ENCODE results near the gene BCL2L13. TPM values are rescaled to one million over a fixed set of nuclear protein-coding genes. Genes with fewer than 3 reads are reported as not detected.

The BCL2L13 gene
- total RNA-seq, 2 donors from 2014 or later = 56.5 to 64.1 TPM

DNA sequence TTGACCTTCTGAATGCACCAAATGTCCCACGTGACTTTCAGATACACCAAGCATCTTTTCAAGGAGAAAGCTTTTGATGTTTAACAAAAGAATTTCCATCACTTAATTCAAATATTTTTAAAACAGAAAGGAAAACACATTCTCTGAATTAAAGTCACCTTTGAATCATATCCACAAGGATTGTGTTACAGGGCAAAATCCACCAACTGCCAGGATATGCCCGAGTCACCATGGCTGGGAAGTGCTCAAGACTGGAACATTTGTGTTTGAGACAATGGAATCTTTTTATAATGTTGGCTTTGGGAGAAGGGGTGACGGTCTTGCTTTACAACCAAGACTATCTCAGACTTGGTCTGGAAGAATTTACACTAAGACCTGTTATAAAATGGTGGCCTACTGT is 94.9 kb downstream of the BCL2L13 start:
- TF ChIP-seq, protein P1, sequence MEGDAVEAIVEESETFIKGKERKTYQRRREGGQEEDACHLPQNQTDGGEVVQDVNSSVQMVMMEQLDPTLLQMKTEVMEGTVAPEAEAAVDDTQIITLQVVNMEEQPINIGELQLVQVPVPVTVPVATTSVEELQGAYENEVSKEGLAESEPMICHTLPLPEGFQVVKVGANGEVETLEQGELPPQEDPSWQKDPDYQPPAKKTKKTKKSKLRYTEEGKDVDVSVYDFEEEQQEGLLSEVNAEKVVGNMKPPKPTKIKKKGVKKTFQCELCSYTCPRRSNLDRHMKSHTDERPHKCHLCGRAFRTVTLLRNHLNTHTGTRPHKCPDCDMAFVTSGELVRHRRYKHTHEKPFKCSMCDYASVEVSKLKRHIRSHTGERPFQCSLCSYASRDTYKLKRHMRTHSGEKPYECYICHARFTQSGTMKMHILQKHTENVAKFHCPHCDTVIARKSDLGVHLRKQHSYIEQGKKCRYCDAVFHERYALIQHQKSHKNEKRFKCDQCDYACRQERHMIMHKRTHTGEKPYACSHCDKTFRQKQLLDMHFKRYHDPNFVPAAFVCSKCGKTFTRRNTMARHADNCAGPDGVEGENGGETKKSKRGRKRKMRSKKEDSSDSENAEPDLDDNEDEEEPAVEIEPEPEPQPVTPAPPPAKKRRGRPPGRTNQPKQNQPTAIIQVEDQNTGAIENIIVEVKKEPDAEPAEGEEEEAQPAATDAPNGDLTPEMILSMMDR (IDR thresholded peaks at IDR 0.05) = no peak
- H3K27me3 ChIP-seq = no peaks in the 10 kb centered on the region
- no peak overlapping the region for H3K4me3 ChIP-seq
- peaks cover 63% of the 10 kb centered on the region for H3K36me3 ChIP-seq
- no peak for DNase-seq (ENCODE audit: low spot score)
- no peak overlapping the region for H3K27ac ChIP-seq
- no peaks in the 10 kb centered on the region for H3K9me3 ChIP-seq
- no peaks in the 10 kb centered on the region for H3K4me1 ChIP-seq

DNA sequence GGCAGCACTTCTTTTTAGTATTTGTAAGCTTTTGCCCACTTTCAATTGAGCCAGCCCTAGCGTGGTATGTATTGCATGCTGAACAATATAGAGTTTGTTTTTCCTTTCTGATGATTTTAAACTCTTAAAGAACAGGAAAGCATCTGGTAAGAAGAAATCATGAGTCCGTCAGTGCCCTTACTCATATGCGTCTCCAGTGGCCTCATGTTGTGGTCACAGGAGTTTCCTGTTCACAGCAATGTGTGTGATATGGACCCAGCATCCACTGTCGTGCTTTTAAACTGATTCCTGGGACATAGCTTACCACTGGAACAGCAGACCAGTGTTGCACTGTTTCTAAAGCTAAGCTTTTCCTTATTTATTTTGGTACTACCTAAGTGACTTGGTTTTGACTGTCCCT is 95.6 kb downstream of the BCL2L13 start:
- Histone ChIP-seq H3K27me3 (no peaks in the 10 kb centered on the region), H3K36me3 (peaks cover 59% of the 10 kb centered on the region), H3K4me1 (no peaks in the 10 kb centered on the region), H3K9me3 (no peaks in the 10 kb centered on the region), H3K27ac (no peak overlapping the region), H3K4me3 (no peak overlapping the region)
- TF ChIP-seq, protein P1 (IDR thresholded peaks at IDR 0.05) = no peak
- DNase-seq (ENCODE audit: low spot score) = no peak

DNA sequence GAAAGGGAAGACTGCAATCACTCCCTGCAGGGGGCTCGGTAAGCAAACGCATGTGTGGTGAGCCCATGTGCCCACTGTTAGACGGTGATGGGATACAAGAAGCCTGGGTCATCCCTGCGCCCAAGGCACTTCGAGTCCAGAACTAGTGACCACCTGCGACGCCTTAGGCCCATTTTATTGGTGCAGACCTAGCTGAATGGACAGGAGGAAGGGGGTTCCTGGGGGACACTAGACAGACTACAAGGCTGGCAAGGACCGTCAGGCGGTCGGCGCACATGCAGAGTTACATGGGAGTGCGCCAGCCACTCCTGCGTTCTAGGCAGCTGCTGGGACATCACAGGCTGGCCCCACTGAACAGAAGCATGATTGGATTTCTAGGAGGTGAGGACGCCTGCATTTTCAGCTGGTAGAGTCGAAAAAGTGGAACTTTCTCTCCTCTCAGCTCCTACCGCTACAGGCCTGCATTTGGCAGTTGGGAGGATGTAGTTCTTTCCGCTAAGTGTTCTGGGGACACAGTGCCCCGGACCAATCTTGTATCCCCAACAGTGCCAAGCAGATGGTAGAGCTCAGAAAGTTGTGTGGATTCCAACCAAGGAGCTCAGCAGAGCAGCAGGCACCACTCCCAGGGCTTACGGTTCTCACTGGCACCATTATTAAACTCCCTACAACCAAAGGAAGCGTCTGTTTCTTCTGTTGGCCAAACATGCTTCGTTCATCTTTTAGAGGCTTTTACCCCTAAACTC is 100.0 kb downstream of the BCL2L13 start:
- H3K9me3 ChIP-seq = no peaks in the 10 kb centered on the region
- no peak overlapping the region for H3K27ac ChIP-seq
- DNase-seq (ENCODE audit: low spot score) = no peak
- no peaks in the 10 kb centered on the region for H3K4me1 ChIP-seq
- H3K27me3 ChIP-seq = no peaks in the 10 kb centered on the region
- peaks cover 21% of the 10 kb centered on the region for H3K36me3 ChIP-seq
- H3K4me3 ChIP-seq = no peak overlapping the region
- TF ChIP-seq, protein P1 (IDR thresholded peaks at IDR 0.05) = no peak

DNA sequence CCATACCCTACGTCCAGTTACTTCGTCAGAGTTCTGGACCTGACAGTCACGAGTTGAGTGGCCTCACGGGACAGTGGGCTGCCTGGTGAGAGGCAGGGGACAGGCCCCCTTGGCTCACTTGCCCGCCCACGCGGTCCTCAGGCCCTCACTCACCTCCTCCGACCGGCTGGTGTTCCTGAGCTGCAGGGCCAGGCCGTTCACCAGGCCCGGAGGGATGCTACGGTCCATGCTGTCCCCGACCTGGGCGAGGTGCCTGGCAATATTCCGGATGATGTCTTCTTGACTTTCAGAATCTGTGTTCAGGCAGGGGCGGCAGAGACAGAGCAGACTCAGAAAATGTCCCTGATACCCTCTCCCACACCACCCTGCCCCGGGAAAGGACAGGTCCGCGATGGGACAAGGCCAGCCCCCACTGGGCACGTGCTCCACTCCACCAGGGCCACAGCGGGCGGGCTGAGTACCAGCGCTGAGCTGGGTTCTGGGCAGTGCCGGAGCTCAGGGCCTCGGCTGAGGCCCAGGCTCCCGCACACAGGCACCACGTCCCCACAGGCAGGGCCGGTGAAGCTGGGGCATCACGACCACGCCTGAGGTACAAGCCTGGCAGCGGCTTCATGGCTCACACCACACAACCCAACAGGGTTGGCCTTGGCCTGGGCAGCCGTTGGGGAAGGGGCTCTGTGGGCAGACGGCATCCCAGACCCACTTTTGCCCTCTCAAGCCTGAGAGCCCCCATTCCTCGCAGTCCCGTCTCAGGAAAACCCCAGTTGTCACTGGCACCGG is 100.8 kb downstream of the BCL2L13 start:
- Histone ChIP-seq H3K4me1 (peaks cover 0 to 5% of the 10 kb centered on the region in 2 donors), H3K27ac (no peak overlapping the region), H3K4me3 (no peak overlapping the region), H3K36me3 (peaks cover 13% of the 10 kb centered on the region), H3K27me3 (no peaks in the 10 kb centered on the region), H3K9me3 (no peaks in the 10 kb centered on the region)
- TF ChIP-seq, protein P1 (IDR thresholded peaks at IDR 0.05) = no peak
- no peak for DNase-seq (ENCODE audit: low spot score)

DNA sequence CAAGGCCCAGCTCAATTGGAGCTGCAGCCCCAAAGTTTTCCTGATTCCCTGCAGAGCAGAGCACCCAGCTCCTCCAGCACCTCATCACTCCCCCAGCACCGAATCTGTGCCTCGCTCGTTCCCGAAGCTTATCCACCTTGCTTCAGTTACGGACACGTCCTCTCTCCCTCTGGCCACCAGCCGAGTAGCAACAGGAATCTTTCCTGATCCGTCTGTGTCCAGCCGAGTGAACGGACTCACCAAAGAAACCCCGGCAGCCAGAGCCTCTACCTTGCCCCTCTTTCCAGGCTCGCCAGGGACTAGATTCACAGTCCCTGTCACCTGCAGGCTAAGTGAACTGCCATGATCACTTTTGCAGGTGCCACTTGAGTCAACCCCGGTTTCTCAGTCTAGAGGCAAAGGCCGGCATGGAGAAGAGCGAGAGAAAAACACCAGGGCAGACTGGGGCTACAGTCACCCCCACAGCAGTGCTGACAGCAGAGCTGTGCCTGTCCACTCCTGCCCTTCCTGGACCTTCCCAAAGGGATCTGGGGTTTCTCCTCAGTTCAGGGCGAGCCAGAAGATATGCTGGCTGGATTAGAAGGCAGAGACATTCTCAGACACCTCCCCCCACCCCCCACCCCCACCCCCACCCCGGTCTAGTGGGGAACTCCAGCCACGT is 103.4 kb downstream of the BCL2L13 start:
- Histone ChIP-seq H3K36me3 (no peaks in the 10 kb centered on the region), H3K27ac (no peak overlapping the region), H3K4me1 (peaks cover 0 to 5% of the 10 kb centered on the region in 2 donors), H3K4me3 (no peak overlapping the region), H3K9me3 (no peaks in the 10 kb centered on the region), H3K27me3 (no peaks in the 10 kb centered on the region)
- TF ChIP-seq, protein P1 (IDR thresholded peaks at IDR 0.05) = no peak
- DNase-seq (ENCODE audit: low spot score) = no peak

Measured in right atrium auricular region (tissue), 2 donors.